Suprapubic skin (tissue), 3 donors: ENCODE data around the gene SMLR1.

Source experiments
- EP300 ChIP-seq: sonication (generic); formaldehyde crosslinking; IDR thresholded peaks from one replicate; pipeline ENCODE4 v1.6.1; 2017; ENCODE audit warnings: antibody characterized with exemption
- TF ChIP-seq, protein P1 (sequence below), 2 donors: fragments of 200-600 bp in 1 of 2; fragments of 450-650 bp in 1 of 2; sonication (generic) in 1 of 2; IDR thresholded peaks; one replicate each; pipeline ENCODE4 v1.5.1; 2016 to 2019; ENCODE audit warnings: antibody characterized with exemption in 2 of 2, mild to moderate bottlenecking in 1 of 2, moderate library complexity in 1 of 2

DNA sequence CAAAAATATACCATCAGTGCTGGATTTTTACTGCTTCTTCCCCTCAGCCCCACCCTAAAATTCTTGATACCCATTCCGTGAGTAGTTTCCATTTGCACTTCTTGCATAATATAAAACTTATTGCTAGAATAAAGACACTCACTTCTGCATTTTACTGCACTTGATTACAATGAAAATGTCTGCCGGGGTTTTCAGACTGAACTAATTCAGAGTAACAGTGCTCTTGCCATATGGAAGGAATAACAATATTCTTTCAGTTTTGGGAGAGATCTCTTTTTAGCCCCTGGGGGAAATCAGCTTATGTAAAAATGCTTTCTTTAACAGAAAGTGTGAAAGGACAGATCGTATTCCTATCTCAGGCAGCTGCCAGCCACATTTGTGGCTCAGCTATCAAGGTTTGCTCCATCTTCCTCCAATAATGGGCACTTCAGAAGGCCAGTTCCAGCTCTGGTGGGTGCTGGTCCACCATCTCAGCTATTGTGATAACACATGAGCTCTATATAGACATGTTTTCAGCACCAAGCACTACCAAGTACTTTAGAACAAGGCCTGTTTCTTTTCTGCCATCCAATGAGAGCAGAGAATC is 8.9 kb downstream of the SMLR1 start:
- TF ChIP-seq, protein P1, sequence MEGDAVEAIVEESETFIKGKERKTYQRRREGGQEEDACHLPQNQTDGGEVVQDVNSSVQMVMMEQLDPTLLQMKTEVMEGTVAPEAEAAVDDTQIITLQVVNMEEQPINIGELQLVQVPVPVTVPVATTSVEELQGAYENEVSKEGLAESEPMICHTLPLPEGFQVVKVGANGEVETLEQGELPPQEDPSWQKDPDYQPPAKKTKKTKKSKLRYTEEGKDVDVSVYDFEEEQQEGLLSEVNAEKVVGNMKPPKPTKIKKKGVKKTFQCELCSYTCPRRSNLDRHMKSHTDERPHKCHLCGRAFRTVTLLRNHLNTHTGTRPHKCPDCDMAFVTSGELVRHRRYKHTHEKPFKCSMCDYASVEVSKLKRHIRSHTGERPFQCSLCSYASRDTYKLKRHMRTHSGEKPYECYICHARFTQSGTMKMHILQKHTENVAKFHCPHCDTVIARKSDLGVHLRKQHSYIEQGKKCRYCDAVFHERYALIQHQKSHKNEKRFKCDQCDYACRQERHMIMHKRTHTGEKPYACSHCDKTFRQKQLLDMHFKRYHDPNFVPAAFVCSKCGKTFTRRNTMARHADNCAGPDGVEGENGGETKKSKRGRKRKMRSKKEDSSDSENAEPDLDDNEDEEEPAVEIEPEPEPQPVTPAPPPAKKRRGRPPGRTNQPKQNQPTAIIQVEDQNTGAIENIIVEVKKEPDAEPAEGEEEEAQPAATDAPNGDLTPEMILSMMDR (IDR thresholded peaks at IDR 0.05), result no peak
- TF ChIP-seq EP300, result no peak
